GM18519 (cell line): ENCODE results near the gene SFTA2.
"Not testable (repeated sequence)": the region's sequence is repeated elsewhere in the genome, so short reads cannot be mapped to it uniquely, and the experiment has no call there.

Experiments
- ATAC-seq: cut with Tn5 transposase; IDR thresholded peaks from one replicate; pipeline ENCODE4 v1.9.1; 2021; ENCODE audit warnings: mild to moderate bottlenecking, moderate library complexity; ENCODE audit not compliant: unreplicated experiment, low FRiP score

Gene SFTA2

DNA sequence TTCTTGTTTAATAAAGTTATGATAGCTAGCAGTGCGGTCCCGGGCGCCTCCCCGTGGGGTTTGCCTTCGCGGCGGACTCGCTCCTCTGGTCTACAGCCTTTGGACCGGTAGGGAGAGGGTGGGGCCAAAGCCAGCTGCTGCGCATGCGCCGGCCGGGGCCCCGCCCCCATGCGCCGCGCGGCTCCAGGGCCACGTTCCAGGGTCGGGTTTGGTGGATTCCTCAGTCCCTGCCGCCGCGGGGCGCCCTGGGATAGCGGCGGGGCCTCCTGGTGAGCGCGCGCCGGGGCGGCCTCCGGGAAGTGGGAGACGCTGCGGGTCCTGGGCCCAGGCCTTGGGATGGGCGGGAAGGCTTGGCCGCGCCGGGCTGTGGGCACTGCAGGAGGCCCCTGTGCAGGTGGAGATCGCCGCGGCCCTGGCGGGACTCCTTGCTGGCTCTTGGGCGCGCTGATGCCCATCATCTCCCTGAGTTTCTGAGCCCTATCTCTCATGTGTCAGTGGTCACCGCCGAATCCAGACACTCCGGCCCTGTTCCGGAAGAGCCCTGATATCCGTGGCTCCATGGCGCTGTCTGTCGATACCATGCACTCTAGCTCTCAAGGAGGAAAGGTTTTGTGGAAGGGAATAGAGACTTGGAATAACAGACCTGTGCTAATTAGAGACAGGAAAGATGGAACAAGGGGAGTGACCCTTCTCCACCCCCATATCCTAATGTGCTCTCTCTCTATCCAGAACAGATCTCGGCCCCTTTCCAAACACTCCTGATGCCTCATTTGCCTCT is 17.7 kb downstream of the SFTA2 start, which contains the start of gene VARS2:
VARS2 (plus strand) TSS at position 163 of the 778 bp plus-strand sequence; CDS start at position 762, 599 bp downstream.
- peak; percentile 72 for ATAC-seq

DNA sequence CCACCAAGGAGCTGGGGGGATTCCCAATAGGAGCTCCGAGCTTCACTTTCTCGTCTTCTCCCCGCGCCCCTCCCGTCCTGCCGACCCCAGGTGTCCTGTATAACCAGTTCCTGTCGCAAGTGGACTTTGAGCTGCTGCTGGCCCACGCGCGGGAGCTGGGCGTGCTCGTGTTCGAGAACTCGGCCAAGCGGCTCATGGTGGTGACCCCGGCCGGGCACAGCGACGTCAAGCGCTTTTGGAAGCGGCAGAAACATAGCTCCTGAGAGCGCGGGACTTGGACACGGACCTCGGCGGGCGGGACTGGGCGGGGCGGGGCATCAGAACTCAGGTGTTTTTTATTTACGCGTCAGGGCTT is 18.3 kb downstream of the SFTA2 start:
- no peak for ATAC-seq

DNA sequence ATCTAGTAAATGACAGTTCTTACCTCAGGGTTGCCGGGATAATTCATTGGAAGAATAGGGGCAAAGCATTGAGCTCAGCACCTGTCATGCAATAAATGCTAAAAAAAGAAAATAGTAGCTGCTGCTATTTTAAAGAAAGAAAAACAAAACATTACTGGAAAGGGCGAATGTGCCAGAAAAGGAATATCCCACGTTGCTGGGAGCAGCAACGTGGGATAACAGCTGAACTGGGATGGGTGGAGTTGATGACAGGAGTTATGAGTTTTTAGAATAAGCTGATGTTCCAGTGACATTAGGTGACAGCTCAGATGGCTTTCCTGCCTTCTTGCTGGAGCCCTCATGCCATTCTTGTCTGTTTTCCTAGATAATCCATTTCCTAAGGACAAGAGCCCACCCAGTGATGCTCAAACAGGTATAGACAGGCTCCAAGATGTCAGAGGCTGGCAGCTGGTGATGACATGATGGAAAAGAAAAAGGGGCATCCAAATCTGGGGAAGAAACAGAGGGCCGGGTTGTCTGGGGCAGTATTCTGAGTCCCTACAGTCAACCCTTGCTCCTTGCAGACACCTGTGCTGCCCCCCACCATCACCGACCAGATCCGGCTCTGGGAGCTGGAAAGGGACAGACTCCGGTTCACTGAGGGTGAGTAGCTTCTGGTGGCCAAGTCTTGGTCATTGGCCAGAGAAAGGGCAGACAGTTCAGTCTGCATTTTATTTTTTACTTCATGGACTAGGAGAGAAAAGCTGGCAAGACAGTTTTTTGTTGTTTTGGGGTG is 19.0 kb downstream of the SFTA2 start:
- ATAC-seq = no peak

DNA sequence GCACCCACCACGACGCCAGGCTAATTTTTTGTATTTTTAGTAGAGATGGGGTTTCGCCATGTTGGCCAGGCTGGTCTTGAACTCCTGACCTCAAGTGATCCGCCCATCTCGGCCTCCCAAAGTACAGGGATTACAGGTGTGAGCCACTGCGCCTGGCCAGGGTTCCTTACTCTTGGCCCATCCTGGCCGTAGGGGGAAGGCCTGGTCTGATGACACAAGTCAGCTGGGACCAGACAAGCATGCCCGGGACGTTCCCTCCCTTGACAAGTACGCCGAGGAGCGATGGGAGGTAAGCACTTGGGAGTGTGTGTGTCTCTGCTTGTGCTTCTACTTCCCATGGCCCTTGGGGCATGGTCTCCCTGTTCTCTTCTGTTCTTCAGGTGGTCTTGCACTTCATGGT is 21.5 kb downstream of the SFTA2 start:
- not testable (repeated sequence) for ATAC-seq

DNA sequence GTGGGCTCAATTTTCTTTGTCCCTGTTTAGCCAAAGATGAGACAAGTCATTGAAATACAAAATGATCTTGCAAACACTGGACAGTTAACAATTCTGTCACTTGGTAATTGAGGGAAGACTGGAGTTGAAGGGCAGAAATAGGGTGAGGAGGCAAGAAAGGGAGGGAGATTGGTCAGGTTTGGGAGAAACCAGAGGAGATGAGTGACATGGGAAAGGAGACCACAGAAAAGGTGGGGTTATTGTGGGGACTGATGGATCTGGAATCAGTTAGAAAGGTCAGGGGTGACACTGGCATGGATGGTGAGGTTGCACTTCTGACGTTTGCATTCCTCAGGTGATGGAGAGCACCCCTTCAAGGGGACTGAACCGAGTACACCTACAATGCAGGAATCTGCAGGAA is 23.3 kb downstream of the SFTA2 start:
- ATAC-seq = no peak

DNA sequence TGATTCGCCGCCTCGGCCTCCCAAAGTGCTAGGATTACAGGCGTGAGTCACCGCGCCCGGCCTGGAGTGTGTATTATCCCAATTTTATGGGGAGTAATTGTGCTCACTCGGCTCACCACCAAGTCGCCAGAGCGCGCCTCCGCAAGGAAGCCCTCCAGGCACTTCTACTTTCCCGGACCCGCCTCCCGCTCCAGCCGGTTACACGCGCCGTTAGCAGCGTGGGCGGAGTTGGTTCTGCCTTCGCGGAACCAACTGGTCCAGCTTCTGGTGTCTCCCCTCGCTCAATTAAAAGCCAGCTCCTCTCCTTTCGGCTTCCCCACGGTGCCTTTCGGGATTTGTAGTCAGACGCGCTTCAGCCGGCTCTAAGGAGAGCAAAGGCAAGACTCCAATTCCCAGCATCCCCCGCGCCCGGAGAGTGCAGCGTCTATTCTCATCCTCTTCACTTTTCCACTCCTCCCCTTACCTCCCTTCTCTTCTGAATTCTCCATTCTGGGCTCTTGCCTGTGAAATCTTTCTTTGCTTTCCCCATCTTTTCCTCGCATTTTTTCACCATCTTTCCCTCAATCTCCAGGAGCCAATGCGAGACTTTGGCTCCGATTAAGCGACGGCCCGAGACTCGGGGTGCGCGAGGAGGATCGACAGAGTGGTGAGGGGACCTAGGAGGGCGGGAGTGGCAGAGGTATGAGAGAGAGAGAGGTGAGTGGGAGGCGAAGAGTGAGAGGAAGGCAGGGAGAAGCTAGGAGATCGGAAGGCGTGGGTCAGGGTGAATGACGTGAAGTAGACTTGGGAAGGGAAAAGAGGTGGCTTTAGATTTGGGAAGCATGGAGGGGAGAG is 24.0 kb downstream of the SFTA2 start, which contains the start of gene GTF2H4:
GTF2H4 (plus strand) TSS at position 450 of the 834 bp plus-strand sequence.
- peak; percentile 89 for ATAC-seq

DNA sequence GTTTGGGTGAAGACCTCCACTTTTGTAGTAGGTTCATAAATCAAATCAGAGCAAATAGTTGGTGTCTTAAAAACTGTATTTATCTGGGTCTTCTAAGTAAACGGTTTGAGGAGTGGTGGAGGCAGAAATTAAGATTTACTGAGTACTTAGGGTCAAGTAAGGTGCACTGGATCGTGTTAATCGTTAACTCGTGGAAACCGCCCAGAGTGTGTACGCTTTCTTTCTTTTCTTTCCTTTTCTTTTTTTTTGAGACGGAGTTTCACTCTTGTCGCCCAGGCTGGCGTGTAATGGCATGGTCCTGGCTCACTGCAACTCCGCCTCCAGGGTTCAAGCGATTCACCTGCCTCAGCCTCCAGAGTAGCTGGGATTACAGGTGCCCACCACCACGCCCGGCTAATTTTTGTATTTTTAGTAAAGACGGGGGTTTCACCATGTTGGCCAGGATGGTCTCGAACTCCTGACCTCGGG is 24.6 kb downstream of the SFTA2 start:
- not testable (repeated sequence) for ATAC-seq

DNA sequence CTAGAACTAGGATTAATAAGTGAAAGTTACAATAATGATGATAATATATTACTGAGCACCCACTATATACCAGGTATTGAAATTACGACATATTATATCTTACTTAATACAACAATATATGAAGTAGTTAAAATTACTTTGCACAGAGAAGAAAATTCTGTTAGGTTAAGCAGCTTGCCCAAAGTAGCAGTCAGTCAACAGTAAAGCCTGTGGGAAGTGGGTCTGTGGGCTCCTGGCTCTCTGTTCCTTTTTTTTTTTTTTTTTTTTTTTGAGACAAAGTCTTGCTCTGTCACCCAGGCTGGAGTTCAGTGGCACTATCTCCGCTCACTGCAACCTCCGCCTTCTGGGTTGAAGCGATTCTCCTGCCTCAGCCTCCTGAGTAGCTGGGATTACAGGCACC is 28.7 kb downstream of the SFTA2 start:
- ATAC-seq = no peak

DNA sequence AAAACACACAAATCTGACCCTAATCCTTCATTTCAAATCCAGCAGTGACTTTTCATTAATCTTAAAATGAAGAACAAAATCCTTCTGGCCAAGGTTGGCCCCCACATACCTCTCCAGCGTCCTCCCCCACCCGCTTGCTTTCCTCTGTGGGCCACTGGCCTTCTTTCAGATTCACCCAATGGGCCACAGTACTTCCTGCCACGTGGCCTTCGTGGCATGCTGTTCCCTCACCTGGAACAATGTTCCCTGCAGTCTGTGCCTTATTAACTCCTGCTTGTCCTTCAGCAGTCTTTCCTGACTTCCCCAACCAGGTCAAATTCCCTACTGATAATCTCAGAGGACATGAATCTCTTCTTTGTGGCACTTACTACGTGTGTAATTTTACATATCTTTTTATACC is 29.3 kb downstream of the SFTA2 start:
- no peak for ATAC-seq

DNA sequence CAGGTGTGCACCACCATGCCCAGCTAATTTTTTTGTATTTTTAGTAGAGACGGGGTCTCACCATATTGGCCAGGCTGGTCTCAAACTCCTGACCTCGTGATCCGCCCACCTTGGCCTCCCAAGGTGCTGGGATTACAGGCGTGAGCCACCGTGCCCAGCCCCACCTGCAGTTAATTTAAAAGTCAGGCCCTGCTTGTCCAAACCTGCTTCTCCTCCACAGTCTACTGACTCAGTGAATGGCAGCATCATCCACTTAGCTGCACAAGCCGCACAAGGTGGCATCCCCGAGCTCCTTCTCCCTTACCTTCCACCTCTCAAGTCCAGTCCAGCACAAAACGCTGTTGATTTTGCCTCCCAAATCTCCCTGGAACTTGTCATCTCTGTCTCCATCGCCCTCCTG is 29.8 kb downstream of the SFTA2 start:
- not testable (repeated sequence) for ATAC-seq

DNA sequence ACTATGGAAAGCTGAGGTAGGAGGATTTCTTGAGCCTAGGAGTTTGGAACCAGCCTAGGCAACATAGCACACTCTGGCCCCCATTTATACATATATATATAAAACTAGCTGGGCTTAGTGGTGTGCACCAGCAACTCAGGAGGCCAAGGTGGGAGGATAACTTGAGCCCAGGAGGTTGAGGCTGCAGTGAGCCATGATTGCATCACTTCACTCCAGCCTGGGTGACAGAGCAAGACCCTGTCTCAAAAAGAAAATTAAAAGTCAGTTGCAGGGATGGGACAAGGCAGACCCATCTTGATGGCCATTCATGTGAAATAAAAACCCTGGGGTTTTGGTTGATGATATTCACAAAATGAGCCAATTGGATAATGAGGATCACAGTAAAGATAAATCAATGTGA is 30.5 kb downstream of the SFTA2 start:
- no peak for ATAC-seq

DNA sequence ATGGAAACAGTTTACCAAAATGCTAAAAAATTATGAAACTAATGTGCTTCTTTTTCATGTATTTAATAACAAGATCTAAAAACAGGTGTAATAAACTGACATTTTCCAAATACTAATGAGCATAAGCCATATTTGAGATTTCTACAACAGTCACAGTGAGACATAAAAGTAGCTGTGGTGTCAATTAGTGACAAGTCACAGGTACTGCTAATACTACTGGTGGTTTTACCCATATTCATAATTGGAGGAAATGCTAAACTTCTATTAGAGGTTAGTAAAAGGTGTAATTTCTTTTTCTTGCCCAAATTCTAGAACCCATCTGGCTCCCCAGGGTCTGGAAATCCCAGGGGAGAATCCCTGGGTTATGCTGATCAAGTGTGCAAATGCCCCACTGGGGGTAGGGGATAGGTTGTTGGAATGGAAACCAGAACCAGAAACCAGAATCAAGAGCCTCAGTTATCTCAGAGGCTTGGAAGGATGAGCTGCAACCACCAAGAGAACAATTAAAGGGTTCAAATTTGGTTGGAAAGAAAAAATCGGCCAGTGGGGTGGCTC is 31.0 kb downstream of the SFTA2 start:
- ATAC-seq = no peak

DNA sequence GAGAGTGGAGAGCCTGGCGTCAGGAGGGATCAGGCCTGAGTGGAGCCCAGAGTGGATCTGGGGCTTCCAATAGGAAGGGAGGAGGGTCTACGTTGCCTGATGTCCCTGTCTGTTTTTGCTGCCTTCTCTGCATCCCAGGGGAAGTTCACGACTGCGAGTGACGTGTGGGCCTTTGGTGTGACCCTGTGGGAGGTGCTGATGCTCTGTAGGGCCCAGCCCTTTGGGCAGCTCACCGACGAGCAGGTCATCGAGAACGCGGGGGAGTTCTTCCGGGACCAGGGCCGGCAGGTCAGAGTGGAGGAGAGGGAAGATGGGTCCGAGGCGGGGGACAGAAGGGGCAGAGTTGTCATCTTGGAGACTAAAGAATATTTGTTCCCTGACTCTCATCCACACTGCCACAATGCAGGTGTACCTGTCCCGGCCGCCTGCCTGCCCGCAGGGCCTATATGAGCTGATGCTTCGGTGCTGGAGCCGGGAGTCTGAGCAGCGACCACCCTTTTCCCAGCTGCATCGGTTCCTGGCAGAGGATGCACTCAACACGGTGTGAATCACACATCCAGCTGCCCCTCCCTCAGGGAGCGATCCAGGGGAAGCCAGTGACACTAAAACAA is 33.1 kb downstream of the SFTA2 start:
- ATAC-seq = no peak

DNA sequence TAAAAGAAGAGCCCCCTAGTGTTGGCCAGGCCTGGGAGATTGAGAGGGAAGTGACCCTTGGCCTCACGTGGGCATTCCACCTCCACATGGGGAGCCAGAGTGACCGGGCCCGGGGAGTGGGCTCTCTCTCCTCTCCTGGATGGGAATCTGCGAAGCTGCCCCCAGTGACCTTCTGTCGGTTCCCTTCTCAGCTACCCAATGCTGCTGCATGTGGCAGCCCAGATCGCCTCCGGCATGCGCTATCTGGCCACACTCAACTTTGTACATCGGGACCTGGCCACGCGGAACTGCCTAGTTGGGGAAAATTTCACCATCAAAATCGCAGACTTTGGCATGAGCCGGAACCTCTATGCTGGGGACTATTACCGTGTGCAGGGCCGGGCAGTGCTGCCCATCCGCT is 34.1 kb downstream of the SFTA2 start:
- no peak for ATAC-seq

DNA sequence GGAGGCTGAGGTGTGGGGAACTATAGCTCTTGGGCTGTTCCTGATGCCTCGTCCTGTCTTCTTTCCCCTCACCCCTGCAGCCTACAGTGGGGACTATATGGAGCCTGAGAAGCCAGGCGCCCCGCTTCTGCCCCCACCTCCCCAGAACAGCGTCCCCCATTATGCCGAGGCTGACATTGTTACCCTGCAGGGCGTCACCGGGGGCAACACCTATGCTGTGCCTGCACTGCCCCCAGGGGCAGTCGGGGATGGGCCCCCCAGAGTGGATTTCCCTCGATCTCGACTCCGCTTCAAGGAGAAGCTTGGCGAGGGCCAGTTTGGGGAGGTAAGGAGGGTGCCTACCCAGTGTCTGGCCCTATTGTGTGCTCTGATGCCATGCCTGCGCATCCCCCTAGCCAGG is 35.4 kb downstream of the SFTA2 start:
- no peak for ATAC-seq

DNA sequence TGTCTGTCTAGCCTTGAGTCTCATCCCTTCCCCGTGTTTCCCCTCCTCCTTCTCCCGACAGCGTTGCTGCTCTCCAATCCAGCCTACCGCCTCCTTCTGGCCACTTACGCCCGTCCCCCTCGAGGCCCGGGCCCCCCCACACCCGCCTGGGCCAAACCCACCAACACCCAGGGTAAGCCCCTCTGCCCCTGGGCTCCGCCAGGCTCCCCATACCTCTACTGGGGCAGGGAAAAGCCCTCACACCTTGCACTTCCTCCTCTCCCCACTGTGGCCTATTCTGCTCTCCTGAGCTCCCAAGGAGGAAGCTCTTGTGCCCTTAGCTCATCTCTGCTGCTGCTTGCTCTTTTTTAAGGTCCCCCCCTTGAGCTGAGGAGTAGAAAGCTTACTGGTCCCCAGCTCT is 36.6 kb downstream of the SFTA2 start:
- no peak for ATAC-seq

DNA sequence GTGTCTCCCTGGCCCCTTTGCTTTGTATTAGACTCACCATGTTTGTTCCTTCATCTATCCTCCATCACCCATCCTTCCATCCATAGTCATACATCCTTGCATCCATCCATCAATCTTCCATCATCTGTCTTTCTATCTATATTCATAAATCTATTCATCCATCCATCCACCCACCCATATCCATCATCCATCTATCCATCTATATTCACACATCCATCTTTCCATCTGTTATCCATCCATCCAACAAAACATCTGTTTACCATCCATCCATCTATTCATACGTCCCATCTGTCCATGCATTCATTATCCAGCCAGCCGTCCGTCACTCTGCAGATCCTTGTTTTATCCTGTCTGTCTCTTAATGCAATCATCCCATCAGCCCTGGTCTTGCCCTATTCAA is 37.0 kb downstream of the SFTA2 start:
- ATAC-seq = no peak

DNA sequence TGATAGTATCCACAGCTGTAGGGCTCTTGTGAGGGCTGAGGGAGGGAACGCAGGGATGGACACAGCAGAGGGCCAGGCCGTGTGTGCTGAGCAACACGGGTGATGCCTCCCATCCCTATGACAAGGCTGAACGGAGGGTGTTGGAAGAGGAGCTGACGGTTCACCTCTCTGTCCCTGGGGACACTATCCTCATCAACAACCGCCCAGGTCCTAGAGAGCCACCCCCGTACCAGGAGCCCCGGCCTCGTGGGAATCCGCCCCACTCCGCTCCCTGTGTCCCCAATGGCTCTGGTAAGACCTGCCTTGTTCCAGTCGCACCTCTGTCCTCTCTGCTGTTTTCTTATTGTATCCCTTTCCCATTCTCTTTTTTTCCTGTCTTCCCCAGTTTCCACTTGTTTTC is 37.6 kb downstream of the SFTA2 start:
- no peak for ATAC-seq

DNA sequence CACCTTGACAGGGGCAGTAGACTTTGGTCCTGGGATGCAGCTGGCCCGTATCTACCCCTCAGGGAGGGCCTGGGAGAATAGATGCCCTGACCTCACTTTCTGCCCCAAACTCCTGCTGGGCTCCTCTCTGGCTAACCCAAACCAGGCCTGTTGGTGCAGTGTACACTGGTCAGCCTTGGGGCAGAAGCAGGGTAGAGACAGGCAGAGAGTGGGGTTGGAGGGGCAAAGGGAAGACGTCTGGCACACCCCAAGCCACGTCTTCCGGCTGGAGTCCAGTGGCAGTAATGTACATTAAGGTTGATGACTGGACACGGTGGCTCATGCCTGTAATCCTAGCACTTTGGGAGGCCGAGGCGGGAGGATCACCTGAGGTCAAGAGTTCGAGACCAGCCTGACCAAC is 38.3 kb downstream of the SFTA2 start:
- no peak for ATAC-seq

DNA sequence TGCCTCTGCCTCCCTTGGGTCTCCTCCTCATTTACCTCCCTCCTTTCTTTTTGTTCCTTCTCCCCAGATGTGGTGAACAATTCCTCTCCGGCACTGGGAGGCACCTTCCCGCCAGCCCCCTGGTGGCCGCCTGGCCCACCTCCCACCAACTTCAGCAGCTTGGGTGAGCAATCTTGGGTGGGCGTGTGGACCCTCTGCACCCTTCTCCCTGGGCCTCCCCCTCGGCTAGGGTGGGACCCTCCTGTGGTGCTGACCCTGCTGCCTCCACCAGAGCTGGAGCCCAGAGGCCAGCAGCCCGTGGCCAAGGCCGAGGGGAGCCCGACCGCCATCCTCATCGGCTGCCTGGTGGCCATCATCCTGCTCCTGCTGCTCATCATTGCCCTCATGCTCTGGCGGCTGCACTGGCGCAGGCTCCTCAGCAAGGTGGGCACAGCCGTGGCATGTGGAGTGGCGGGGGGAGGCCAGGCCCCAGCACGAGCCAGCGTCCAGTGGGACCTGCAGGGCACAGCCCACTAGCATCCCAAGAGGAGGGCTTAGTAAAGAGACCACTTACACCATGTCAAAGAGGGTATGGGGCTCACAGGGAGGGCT is 38.9 kb downstream of the SFTA2 start:
- ATAC-seq = no peak
